ENCODE results near the gene HINT1.
"Not testable (repeated sequence)": the region's sequence is repeated elsewhere in the genome, so short reads cannot be mapped to it uniquely, and the experiment has no call there.

HINT1 gene

DNA sequence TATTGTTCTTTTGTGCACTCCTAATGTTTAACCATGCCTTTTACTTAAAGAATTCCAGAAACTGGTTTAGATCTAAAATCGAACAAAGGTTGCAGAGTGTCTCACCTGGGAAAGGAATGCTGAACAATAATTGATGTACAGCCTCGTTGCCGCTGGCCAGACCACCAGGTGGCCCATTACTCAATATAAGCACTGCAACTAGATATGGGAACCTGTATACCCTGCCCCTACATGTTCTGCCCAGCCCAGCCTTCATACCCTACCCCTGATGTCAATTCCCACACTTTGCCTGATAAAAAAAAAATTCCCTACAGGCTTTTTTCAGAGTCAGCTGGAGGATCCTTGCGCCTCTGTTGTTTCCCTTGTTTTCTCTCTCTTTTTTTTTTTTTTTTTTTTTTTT is 13.8 kb downstream of the HINT1 start:
- Mint-ChIP-seq H3K36me3 (no peaks in the 10 kb centered on the region), H3K27me3 (no peaks in the 10 kb centered on the region), H3K4me3 (no peak overlapping the region), H3K9me3 (no peaks in the 10 kb centered on the region), H3K4me1 (peaks cover 3% of the 10 kb centered on the region), H3K27ac (no peak overlapping the region)

- Mint-ChIP-seq H3K36me3 (no peaks in the 10 kb centered on the region), H3K9me3 (no peaks in the 10 kb centered on the region), H3K27ac (no peak overlapping the region), H3K27me3 (no peaks in the 10 kb centered on the region), H3K4me1 (no peaks in the 10 kb centered on the region), H3K4me3 (no peak overlapping the region)
These were observed 14.6 kb downstream of the HINT1 start for GRCh38 chr5:131150408-131150807.

GRCh38 chr5:131148835-131149234 is 16.2 kb downstream of the HINT1 start:
- no peaks in the 10 kb centered on the region for H3K4me1 Mint-ChIP-seq
- H3K36me3 Mint-ChIP-seq, result no peaks in the 10 kb centered on the region
- no peak overlapping the region for H3K27ac Mint-ChIP-seq
- no peaks in the 10 kb centered on the region for H3K27me3 Mint-ChIP-seq
- H3K4me3 Mint-ChIP-seq, result no peak overlapping the region
- no peaks in the 10 kb centered on the region for H3K9me3 Mint-ChIP-seq

GRCh38 chr5:131147258-131147657 is 17.8 kb downstream of the HINT1 start:
- no peak overlapping the region for H3K27ac Mint-ChIP-seq
- no peaks in the 10 kb centered on the region for H3K4me1 Mint-ChIP-seq
- no peaks in the 10 kb centered on the region for H3K36me3 Mint-ChIP-seq
- no peaks in the 10 kb centered on the region for H3K9me3 Mint-ChIP-seq
- H3K4me3 Mint-ChIP-seq, result no peak overlapping the region
- H3K27me3 Mint-ChIP-seq, result no peaks in the 10 kb centered on the region

- no peaks in the 10 kb centered on the region for H3K36me3 Mint-ChIP-seq
- no peaks in the 10 kb centered on the region for H3K27me3 Mint-ChIP-seq
- H3K27ac Mint-ChIP-seq, result no peak overlapping the region
- no peaks in the 10 kb centered on the region for H3K9me3 Mint-ChIP-seq
- no peak overlapping the region for H3K4me3 Mint-ChIP-seq
- H3K4me1 Mint-ChIP-seq, result peaks cover 12% of the 10 kb centered on the region
These were observed 22.0 kb downstream of the HINT1 start for GRCh38 chr5:131142970-131143617.

- Mint-ChIP-seq H3K27me3 (no peaks in the 10 kb centered on the region), H3K27ac (no peak overlapping the region), H3K4me1 (peaks cover 37% of the 10 kb centered on the region), H3K36me3 (peaks cover 2% of the 10 kb centered on the region), H3K9me3 (no peaks in the 10 kb centered on the region), H3K4me3 (no peak overlapping the region)
These were observed 25.7 kb downstream of the HINT1 start for GRCh38 chr5:131139321-131139720.

DNA sequence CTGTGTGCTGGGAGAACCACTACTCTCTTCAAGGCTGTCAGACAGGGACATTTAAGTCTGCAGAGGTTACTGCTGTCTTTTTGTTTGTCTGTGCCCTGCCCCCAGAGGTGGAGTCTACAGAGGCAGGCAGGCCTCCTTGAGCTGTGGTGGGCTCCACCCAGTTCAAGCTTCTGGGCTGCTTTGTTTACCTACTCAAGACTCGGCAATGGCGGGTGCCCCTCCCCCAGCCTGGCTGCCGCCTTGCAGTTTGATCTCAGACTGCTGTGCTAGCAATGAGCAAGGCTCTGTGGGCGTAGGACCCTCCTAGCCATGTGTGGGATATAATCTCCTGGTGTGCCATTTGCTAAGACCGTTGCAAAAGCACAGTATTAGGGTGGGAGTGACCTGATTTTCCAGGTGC is 26.6 kb downstream of the HINT1 start:
- H3K4me3 Mint-ChIP-seq, result not testable (repeated sequence)

GRCh38 chr5:131133091-131133490 is 32.0 kb downstream of the HINT1 start:
- H3K27me3 Mint-ChIP-seq, result not testable (repeated sequence)

More for the DNA sequence above, 26.6 kb downstream of the HINT1 start:
- H3K9me3 Mint-ChIP-seq, H3K36me3 Mint-ChIP-seq, H3K27me3 Mint-ChIP-seq, H3K27ac Mint-ChIP-seq: not testable (repeated sequence)
- peaks cover 37% of the 10 kb centered on the region for H3K4me1 Mint-ChIP-seq

GRCh38 chr5:131129306-131129705 is 35.8 kb downstream of the HINT1 start:
- Mint-ChIP-seq H3K4me1 (no peaks in the 10 kb centered on the region), H3K9me3 (peaks cover 5% of the 10 kb centered on the region), H3K36me3 (peaks cover 4% of the 10 kb centered on the region), H3K27me3 (no peaks in the 10 kb centered on the region), H3K4me3 (no peak overlapping the region), H3K27ac (no peak overlapping the region)

More at GRCh38 chr5:131133091-131133490, 32.0 kb downstream of the HINT1 start:
- H3K4me3 Mint-ChIP-seq, H3K27ac Mint-ChIP-seq, H3K36me3 Mint-ChIP-seq, H3K9me3 Mint-ChIP-seq: not testable (repeated sequence)
- H3K4me1 Mint-ChIP-seq, result peaks cover 25% of the 10 kb centered on the region

DNA sequence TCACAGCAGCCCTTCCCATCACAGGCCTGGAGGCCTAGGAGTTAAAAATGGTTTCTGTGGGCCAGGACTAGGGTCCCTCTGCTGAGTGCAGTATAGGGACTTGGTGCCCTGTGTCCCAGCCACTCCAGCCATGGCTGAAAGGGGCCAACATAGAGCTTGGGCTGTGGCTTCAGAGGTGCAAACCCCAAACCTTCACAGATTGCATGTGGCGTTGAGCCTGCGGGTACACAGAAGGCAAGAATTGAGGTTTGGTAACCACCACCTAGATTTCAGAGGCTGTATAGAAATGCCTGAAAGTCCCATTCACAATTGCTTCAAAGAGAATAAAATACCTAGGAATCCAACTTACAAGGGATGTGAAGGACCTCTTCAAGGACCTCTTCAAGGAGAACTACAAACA is 37.8 kb downstream of the HINT1 start:
- not testable (repeated sequence) for H3K9me3 Mint-ChIP-seq, H3K36me3 Mint-ChIP-seq, H3K4me1 Mint-ChIP-seq, H3K27me3 Mint-ChIP-seq, H3K27ac Mint-ChIP-seq, H3K4me3 Mint-ChIP-seq

DNA sequence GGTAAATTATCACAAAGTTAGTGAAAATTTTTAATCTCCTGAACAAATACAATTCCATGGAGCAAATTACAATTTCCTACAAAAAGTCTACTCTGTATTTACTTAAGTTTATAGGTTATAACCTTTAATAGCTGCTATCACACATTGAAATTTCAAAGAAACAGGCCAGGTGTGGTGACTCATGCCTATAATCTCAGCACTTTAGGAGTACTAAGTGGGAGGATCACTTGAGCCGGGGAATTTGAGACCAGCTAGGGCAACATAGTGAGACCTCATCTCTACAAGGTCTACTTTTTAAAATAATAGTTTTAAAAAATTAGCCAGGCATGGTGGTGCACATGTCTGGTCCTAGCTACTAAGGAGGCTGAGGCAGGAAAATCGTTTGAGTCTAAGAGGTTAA is 50.3 kb downstream of the HINT1 start:
- no peaks in the 10 kb centered on the region for H3K36me3 Mint-ChIP-seq
- peaks cover 7% of the 10 kb centered on the region for H3K4me1 Mint-ChIP-seq
- H3K9me3 Mint-ChIP-seq, result no peaks in the 10 kb centered on the region
- no peak overlapping the region for H3K4me3 Mint-ChIP-seq
- no peaks in the 10 kb centered on the region for H3K27me3 Mint-ChIP-seq
- H3K27ac Mint-ChIP-seq, result no peak overlapping the region

DNA sequence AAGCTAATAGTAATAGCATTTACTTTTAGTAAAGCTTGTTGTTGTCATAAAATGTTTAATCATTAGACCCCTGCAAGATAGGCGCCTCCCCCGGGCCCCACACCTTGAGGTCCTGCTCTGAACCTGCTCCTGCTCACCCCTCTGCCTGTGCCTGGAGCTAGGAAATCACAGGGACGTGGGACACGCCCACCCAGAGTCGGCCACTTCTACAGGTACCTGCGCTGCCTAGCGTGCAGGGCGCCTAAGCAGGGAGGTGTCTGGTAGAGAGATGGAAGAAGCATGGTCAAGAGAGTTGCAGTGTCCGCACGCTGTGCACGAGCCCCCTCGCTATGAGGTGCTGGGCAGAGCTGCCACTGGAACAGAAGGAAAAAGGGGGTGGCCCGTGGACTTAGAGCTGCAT is 52.6 kb downstream of the HINT1 start:
- no peak overlapping the region for H3K27ac Mint-ChIP-seq
- H3K4me3 Mint-ChIP-seq, result no peak overlapping the region
- H3K36me3 Mint-ChIP-seq, result no peaks in the 10 kb centered on the region
- no peaks in the 10 kb centered on the region for H3K9me3 Mint-ChIP-seq
- H3K27me3 Mint-ChIP-seq, result no peaks in the 10 kb centered on the region
- H3K4me1 Mint-ChIP-seq, result peaks cover 10% of the 10 kb centered on the region

DNA sequence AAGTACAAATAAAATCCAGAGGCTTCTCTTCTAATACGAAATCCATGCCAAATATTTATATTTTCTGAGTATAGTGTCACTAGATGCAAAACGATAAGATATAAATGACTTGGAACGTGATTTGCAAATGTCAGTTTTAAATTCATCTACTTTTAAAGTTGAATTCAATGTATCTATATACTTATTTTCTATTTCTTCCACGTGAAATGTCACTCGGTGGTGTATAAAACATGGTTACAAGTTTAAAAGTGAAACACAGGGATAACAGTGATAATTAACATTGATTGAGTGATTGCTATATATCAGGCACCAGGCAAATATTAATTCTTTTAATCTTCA is 54.8 kb downstream of the HINT1 start:
- H3K27me3 Mint-ChIP-seq, result no peaks in the 10 kb centered on the region
- H3K27ac Mint-ChIP-seq, result peak overlapping the region; percentile 17
- no peak overlapping the region for H3K4me3 Mint-ChIP-seq
- no peaks in the 10 kb centered on the region for H3K36me3 Mint-ChIP-seq
- no peaks in the 10 kb centered on the region for H3K9me3 Mint-ChIP-seq
- peaks cover 15% of the 10 kb centered on the region for H3K4me1 Mint-ChIP-seq

GRCh38 chr5:131109540-131110255 is 55.4 kb downstream of the HINT1 start:
- peak overlapping the region; percentile 17 for H3K27ac Mint-ChIP-seq
- no peaks in the 10 kb centered on the region for H3K9me3 Mint-ChIP-seq
- peaks cover 15% of the 10 kb centered on the region for H3K4me1 Mint-ChIP-seq
- H3K36me3 Mint-ChIP-seq, result no peaks in the 10 kb centered on the region
- H3K27me3 Mint-ChIP-seq, result no peaks in the 10 kb centered on the region
- no peak overlapping the region for H3K4me3 Mint-ChIP-seq
